ENCODE measurements around the gene DNASE2B. TPM values are rescaled to one million over a fixed set of nuclear protein-coding genes. Genes with fewer than 3 reads are reported as not detected.

The DNASE2B gene
- total RNA-seq, 1 experiment from 2014 or later, result not detected

- Mint-ChIP-seq H3K27me3 (ENCODE audit: low read depth) (no peaks in the 10 kb centered on the region; the same call in 1 of the 2 replicates), H3K9me3 (no peaks in the 10 kb centered on the region), H3K4me1 (peaks cover 2% of the 10 kb centered on the region in 2 experiments; a peak in 1 of 4 replicates), H3K4me3 (no peak overlapping the region), H3K27ac (no peak overlapping the region; a peak in 1 of 7 replicates), H3K36me3 (ENCODE audit: insufficient read depth in 1 of 3, low read depth in 3 of 3) (no peaks in the 10 kb centered on the region)
- Histone ChIP-seq H2BK5ac (ENCODE audit: insufficient read length, low read length) (no peak overlapping the region), H2AK5ac (ENCODE audit: insufficient read length, low read length) (no peak overlapping the region), H3K9ac (ENCODE audit: extremely low read depth, insufficient read length, low read length) (no peak overlapping the region), H3K4me2 (ENCODE audit: insufficient read depth, insufficient read length, low read length) (no peak overlapping the region), H4K91ac (ENCODE audit: insufficient read length, low read depth, low read length) (no peak overlapping the region), H3K27me3 (ENCODE audit: insufficient read depth, low read length) (no peaks in the 10 kb centered on the region), H3K56ac (ENCODE audit: insufficient read length, low read depth, low read length) (no peak overlapping the region), H3K4ac (ENCODE audit: low read depth, low read length) (no peak overlapping the region), H3K27ac (ENCODE audit: insufficient read length, low read depth, low read length) (no peak overlapping the region), H2BK15ac (ENCODE audit: low read depth, low read length) (no peak overlapping the region), H2BK12ac (ENCODE audit: insufficient read length, low read depth, low read length) (no peak overlapping the region), H4K20me1 (ENCODE audit: control insufficient read depth, insufficient read depth, insufficient read length) (no peaks in the 10 kb centered on the region), H3K23me2 (ENCODE audit: insufficient read length, low read depth, low read length, poor library complexity, severe bottlenecking) (no peaks in the 10 kb centered on the region), H3K79me1 (ENCODE audit: insufficient read depth, low read depth, low read length, poor library complexity, severe bottlenecking) (no peaks in the 10 kb centered on the region), H3K18ac (ENCODE audit: insufficient read length, low read depth, low read length) (no peak overlapping the region), H3K4me1 (ENCODE audit: insufficient read depth, low read length) (no peaks in the 10 kb centered on the region), H2BK20ac (ENCODE audit: low read depth, low read length, poor library complexity, severe bottlenecking) (no peak overlapping the region), H3K14ac (ENCODE audit: insufficient read depth, low read length) (no peak overlapping the region), H3T11ph (ENCODE audit: low read length) (no peak overlapping the region), H2AFZ (ENCODE audit: low read length) (no peak overlapping the region), H4K5ac (ENCODE audit: insufficient read length, low read depth, low read length) (no peak overlapping the region), H3K79me2 (ENCODE audit: insufficient read depth, low read length) (no peaks in the 10 kb centered on the region), H2BK120ac (ENCODE audit: low read depth, low read length, poor library complexity, severe bottlenecking) (no peak overlapping the region), H3K9me3 (ENCODE audit: control insufficient read depth, low read depth, low read length) (no peaks in the 10 kb centered on the region), H3K23ac (ENCODE audit: insufficient read length, low read depth, low read length) (no peak overlapping the region), H4K8ac (replicated peaks; ENCODE audit: insufficient read length, low read depth, low read length) (no peak overlapping the region)
- no peak for DNase-seq
- TF ChIP-seq, protein P1, sequence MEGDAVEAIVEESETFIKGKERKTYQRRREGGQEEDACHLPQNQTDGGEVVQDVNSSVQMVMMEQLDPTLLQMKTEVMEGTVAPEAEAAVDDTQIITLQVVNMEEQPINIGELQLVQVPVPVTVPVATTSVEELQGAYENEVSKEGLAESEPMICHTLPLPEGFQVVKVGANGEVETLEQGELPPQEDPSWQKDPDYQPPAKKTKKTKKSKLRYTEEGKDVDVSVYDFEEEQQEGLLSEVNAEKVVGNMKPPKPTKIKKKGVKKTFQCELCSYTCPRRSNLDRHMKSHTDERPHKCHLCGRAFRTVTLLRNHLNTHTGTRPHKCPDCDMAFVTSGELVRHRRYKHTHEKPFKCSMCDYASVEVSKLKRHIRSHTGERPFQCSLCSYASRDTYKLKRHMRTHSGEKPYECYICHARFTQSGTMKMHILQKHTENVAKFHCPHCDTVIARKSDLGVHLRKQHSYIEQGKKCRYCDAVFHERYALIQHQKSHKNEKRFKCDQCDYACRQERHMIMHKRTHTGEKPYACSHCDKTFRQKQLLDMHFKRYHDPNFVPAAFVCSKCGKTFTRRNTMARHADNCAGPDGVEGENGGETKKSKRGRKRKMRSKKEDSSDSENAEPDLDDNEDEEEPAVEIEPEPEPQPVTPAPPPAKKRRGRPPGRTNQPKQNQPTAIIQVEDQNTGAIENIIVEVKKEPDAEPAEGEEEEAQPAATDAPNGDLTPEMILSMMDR (conservative IDR thresholded peaks at IDR 0.05), result no peak
- WGBS (ENCODE audit: extremely low coverage, insufficient read length, low lambda C conversion rate), result no CpG with 5 or more reads among the region's 4 CpGs
These were observed 39.6 kb upstream of the DNASE2B start for GRCh38 chr1:84358695-84359094.

Data from H9 (cell line).